GM23338 (cell line): Measurements from ENCODE around the gene LETMD1.

ENCODE experiments used
- CREB1 ChIP-seq: fragments of 250-450 bp; sonication (Bioruptor Pico); IDR thresholded peaks from 2 replicates; pipeline ENCODE4 v1.5.0; 2020; ENCODE audit warnings: low read depth, mild to moderate bottlenecking, moderate library complexity
- EZH2 ChIP-seq: fragments of 200-600 bp; sonication (generic); IDR thresholded peaks from one replicate; pipeline ENCODE4 v1.8.0; 2017; ENCODE audit warnings: antibody characterized with exemption, mild to moderate bottlenecking, low read depth; ENCODE audit not compliant: unreplicated experiment
- EZH2phosphoT487 ChIP-seq: fragments of 200-600 bp; sonication (generic); IDR thresholded peaks from one replicate; pipeline ENCODE4 v1.8.1; 2018; ENCODE audit warnings: antibody characterized with exemption; ENCODE audit not compliant: unreplicated experiment
- POLR2AphosphoS5 ChIP-seq: IDR thresholded peaks from 2 replicates; pipeline ENCODE4 v1.6.1; 2016; ENCODE audit warnings: antibody characterized with exemption, low read depth
- TF ChIP-seq, protein P1 (sequence below), 2 experiments: fragments of 200-600 bp in 1 of 2; sonication (generic) in 1 of 2; conservative IDR thresholded peaks; 2 replicates each; pipeline versions ENCODE4 v1.5.1 to v1.6.1; 2016 to 2017; ENCODE audit warnings: antibody characterized with exemption in 2 of 2, low read depth in 2 of 2, mild to moderate bottlenecking in 2 of 2, moderate library complexity in 1 of 2

DNA sequence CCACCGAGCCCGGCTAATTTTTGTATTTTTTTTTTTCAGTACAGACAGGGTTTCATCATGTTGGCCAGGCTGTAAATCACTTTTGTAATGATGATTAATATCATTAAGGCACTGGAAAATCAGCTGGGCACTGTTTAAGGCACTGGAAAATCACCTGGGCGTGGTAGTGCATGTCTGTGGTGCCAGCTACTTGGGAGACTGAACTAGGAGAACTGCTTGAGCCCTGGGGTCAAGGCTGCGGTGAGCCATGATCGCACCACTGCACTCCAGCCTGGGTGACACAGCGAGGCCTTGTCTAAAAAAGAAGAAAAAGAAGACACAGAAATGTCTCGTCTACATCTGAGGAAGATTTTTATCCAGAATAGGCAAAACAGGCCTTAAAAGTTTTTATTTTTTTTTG, 34.7 kb upstream of the LETMD1 start:
- TF ChIP-seq, protein P1, sequence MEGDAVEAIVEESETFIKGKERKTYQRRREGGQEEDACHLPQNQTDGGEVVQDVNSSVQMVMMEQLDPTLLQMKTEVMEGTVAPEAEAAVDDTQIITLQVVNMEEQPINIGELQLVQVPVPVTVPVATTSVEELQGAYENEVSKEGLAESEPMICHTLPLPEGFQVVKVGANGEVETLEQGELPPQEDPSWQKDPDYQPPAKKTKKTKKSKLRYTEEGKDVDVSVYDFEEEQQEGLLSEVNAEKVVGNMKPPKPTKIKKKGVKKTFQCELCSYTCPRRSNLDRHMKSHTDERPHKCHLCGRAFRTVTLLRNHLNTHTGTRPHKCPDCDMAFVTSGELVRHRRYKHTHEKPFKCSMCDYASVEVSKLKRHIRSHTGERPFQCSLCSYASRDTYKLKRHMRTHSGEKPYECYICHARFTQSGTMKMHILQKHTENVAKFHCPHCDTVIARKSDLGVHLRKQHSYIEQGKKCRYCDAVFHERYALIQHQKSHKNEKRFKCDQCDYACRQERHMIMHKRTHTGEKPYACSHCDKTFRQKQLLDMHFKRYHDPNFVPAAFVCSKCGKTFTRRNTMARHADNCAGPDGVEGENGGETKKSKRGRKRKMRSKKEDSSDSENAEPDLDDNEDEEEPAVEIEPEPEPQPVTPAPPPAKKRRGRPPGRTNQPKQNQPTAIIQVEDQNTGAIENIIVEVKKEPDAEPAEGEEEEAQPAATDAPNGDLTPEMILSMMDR (conservative IDR thresholded peaks at IDR 0.05; ENCODE audit: low read depth in 2 of 2): no peak
- TF ChIP-seq POLR2AphosphoS5 (no peak), EZH2 (no peak), EZH2phosphoT487 (no peak), CREB1 (CRISPR knock-in tag) (no peak)
